Adrenal gland (tissue), 12 donors: ENCODE measurements around the gene PTCD1. TPM values are rescaled to one million over a fixed set of nuclear protein-coding genes. Genes with fewer than 3 reads are reported as not detected.
A peak's percentile ranks its signal among the peaks of the same experiment; 100 is the strongest.
"Not testable (repeated sequence)": the region's sequence is repeated elsewhere in the genome, so short reads cannot be mapped to it uniquely, and the experiment has no call there.

ENCODE experiments used
- DNase-seq, 7 donors: peaks; one replicate each; pipeline ENCODE4 v3.0.0-alpha.2; 2019 to 2020
- H3K27ac ChIP-seq, 5 donors: fragments of 200-600 bp; sonication (generic) in 4 of 5; 1 replicate in 3 of 5; 2 replicates in 2 of 5; pipeline versions ENCODE4 v1.5.1 to v1.8.0; 2016 to 2020; ENCODE audit warnings: mild to moderate bottlenecking in 1 of 5
- H3K27me3 ChIP-seq: fragments of 200-600 bp; 2 replicates; pipeline ENCODE4 v1.8.0; 2021
- H3K36me3 ChIP-seq, 2 donors: fragments of 200-600 bp; replicated peaks in 1 of 2; 1 replicate in 1 of 2; 2 replicates in 1 of 2; pipeline versions ENCODE4 v1.5.1 to v1.8.0; 2018 to 2022
- H3K4me1 ChIP-seq, 2 donors: fragments of 200-600 bp; replicated peaks in 1 of 2; 1 replicate in 1 of 2; 2 replicates in 1 of 2; pipeline versions ENCODE4 v1.5.1 to v1.8.0; 2018 to 2021
- H3K4me3 ChIP-seq, 4 donors: fragments of 200-600 bp; sonication (generic) in 3 of 4; one replicate each; pipeline ENCODE4 v1.5.1; 2016 to 2018
- H3K9me3 ChIP-seq, 3 donors: fragments of 200-600 bp; sonication (generic) in 1 of 3; replicated peaks in 1 of 3; 1 replicate in 2 of 3; 2 replicates in 1 of 3; pipeline versions ENCODE4 v1.5.1 to v1.8.0; 2016 to 2021
- POLR2A ChIP-seq, 2 donors: fragments of 450-650 bp; IDR thresholded peaks; one replicate each; pipeline ENCODE4 v1.6.1; 2017; ENCODE audit warnings: antibody characterized with exemption in 2 of 2, mild to moderate bottlenecking in 2 of 2, moderate library complexity in 1 of 2
- WGBS, 4 donors: extraction: QIAGEN DNeasy Blood & Tissue Kit in 2 of 4; methylation state at CpG; one replicate each; pipeline versions ENCODE4 v1.1.5 to v1.1.7; 2013 to 2017; 5-methylcytosine and 5-hydroxymethylcytosine counted together
- intact Hi-C, 2 donors: fragments of 100-400 bp; cut with DNase I; formaldehyde crosslinking; loops; one replicate each; pipeline versions ENCODE4 v1.14.1 to v1.15.0; 2022 to 2023
- polyA plus RNA-seq, 3 donors: library from polyadenylated mRNA; stranded (reverse); fragments of 200-250 nt in 2 of 3; fragments of 350-450 nt in 1 of 3; fragmentation: Illumina TruSeq in 1 of 3; extraction: RNeasy Lipid Tissue Mini Kit (QIAGEN cat#74804) in 1 of 3; gene quantifications; one replicate each; pipeline ENCODE4 v1.2.3, GENCODE V29; 2013 to 2014
- total RNA-seq, 9 donors: library from RNA; depleted of rRNA in 4 of 9; stranded (reverse); fragments of >200 nt in 4 of 9; fragments of 120-200 nt in 1 of 9; fragmentation: NEBNext Ultra II Directional in 1 of 9; extraction: Animal tissue kit (Norgen Biotek cat#: 25700) in 1 of 9; gene quantifications; one replicate each; pipeline versions ENCODE4 v1.1.0 to v1.2.4, GENCODE V29; 2013 to 2023
- TF ChIP-seq, protein P1 (sequence below), 6 experiments: fragments of 450-650 bp in 4 of 6; fragments of 200-600 bp in 2 of 6; sonication (generic) in 1 of 6; IDR thresholded peaks; 1 replicate in 5 of 6; 2 replicates in 1 of 6; pipeline versions ENCODE4 v1.5.1 to v1.8.0; 2016 to 2021; ENCODE audit warnings: antibody characterized with exemption in 6 of 6, mild to moderate bottlenecking in 2 of 6, moderate library complexity in 1 of 6
- donor health status: healthy with polysubstance abuse.
- donor health status: Bipolar disorder and iron deficiency.
- donor health status: DM: yes; HTN: yes; CAD: no.
- donor health status: DM: no; HTN: no; CAD: no.
- donor health status: DM: no; HTN: no; CAD: no.
- donor health status: DM: yes; HTN: yes; CAD: no.

The PTCD1 gene
- total and polyA plus RNA-seq, 12 donors: 2.5 to 9.2 (median 6.0) TPM

- intact Hi-C loops: no loop called here
- Histone ChIP-seq H3K9me3 (no peaks in the 10 kb centered on the region), H3K36me3 (peaks cover 0 to 54% of the 10 kb centered on the region in 2 donors), H3K4me3 (no peak overlapping the region), H3K27ac (no peak overlapping the region), H3K27me3 (no peaks in the 10 kb centered on the region), H3K4me1 (no peaks in the 10 kb centered on the region)
- 88 to 93% (median 91%) methylated on average over 4 of the region's 4 CpGs for WGBS, 4 donors
- no peak for DNase-seq
- TF ChIP-seq, protein P1, sequence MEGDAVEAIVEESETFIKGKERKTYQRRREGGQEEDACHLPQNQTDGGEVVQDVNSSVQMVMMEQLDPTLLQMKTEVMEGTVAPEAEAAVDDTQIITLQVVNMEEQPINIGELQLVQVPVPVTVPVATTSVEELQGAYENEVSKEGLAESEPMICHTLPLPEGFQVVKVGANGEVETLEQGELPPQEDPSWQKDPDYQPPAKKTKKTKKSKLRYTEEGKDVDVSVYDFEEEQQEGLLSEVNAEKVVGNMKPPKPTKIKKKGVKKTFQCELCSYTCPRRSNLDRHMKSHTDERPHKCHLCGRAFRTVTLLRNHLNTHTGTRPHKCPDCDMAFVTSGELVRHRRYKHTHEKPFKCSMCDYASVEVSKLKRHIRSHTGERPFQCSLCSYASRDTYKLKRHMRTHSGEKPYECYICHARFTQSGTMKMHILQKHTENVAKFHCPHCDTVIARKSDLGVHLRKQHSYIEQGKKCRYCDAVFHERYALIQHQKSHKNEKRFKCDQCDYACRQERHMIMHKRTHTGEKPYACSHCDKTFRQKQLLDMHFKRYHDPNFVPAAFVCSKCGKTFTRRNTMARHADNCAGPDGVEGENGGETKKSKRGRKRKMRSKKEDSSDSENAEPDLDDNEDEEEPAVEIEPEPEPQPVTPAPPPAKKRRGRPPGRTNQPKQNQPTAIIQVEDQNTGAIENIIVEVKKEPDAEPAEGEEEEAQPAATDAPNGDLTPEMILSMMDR (IDR thresholded peaks at IDR 0.05): no peak
- no peak for TF ChIP-seq POLR2A (IDR thresholded peaks at IDR 0.05)
These were observed 7.5 kb upstream of the PTCD1 start for GRCh38 chr7:99446096-99446495.

GRCh38 chr7:99440195-99440594 is 1.6 kb upstream of the PTCD1 start:
- H3K36me3 ChIP-seq: peaks cover 0 to 8% of the 10 kb centered on the region in 2 donors
- H3K4me3 ChIP-seq: peak overlapping the region in 1 of 4 donors; percentile 84
- no peak overlapping the region for H3K27ac ChIP-seq
- intact Hi-C loops: no loop called here
- no peaks in the 10 kb centered on the region for H3K27me3 ChIP-seq
- no peak for TF ChIP-seq POLR2A (IDR thresholded peaks at IDR 0.05)
- TF ChIP-seq, protein P1 (IDR thresholded peaks at IDR 0.05): no peak
- no peaks in the 10 kb centered on the region for H3K9me3 ChIP-seq
- H3K4me1 ChIP-seq: peaks cover 15% of the 10 kb centered on the region in 2 donors
- DNase-seq: no peak
- 76 to 85% (median 84%) methylated on average over 6 to 9 of the region's 9 CpGs for whole genome bisulfite sequencing, 4 donors

- Histone ChIP-seq H3K9me3 (no peaks in the 10 kb centered on the region), H3K27ac (peak overlapping the region in 4 of 5 donors; percentile 54 to 86 (median 72)), H3K27me3 (no peaks in the 10 kb centered on the region), H3K36me3 (peaks cover 0 to 19% of the 10 kb centered on the region in 2 donors), H3K4me3 (peak overlapping the region in 3 of 4 donors; percentile 37 to 84 (median 47)), H3K4me1 (peaks cover 15% of the 10 kb centered on the region in 2 donors)
- WGBS, 4 donors: 17 to 22% (median 19%) methylated on average over 16 to 20 of the region's 20 CpGs
- intact Hi-C loops: no loop called here
- DNase-seq: no peak
- TF ChIP-seq POLR2A (IDR thresholded peaks at IDR 0.05): no peak
- TF ChIP-seq, protein P1 (IDR thresholded peaks at IDR 0.05): no peak
These were observed 539 bp downstream of the PTCD1 start for GRCh38 chr7:99437946-99438572.

- H3K4me3 ChIP-seq: no peak overlapping the region
- peaks cover 5 to 6% of the 10 kb centered on the region in 2 donors for H3K4me1 ChIP-seq
- H3K36me3 ChIP-seq: peaks cover 0 to 65% of the 10 kb centered on the region in 2 donors
- WGBS, 4 donors: 95 to 100% (median 97%) methylated on average over 3 to 9 of the region's 9 CpGs
- H3K9me3 ChIP-seq: no peaks in the 10 kb centered on the region
- H3K27ac ChIP-seq: no peak overlapping the region
- TF ChIP-seq, protein P1 (IDR thresholded peaks at IDR 0.05): no peak
- no peak for TF ChIP-seq POLR2A (IDR thresholded peaks at IDR 0.05)
- DNase-seq: no peak
- intact Hi-C loops: no loop called here
- H3K27me3 ChIP-seq: no peaks in the 10 kb centered on the region
These were observed 5.4 kb downstream of the PTCD1 start for GRCh38 chr7:99433158-99433557.

DNA sequence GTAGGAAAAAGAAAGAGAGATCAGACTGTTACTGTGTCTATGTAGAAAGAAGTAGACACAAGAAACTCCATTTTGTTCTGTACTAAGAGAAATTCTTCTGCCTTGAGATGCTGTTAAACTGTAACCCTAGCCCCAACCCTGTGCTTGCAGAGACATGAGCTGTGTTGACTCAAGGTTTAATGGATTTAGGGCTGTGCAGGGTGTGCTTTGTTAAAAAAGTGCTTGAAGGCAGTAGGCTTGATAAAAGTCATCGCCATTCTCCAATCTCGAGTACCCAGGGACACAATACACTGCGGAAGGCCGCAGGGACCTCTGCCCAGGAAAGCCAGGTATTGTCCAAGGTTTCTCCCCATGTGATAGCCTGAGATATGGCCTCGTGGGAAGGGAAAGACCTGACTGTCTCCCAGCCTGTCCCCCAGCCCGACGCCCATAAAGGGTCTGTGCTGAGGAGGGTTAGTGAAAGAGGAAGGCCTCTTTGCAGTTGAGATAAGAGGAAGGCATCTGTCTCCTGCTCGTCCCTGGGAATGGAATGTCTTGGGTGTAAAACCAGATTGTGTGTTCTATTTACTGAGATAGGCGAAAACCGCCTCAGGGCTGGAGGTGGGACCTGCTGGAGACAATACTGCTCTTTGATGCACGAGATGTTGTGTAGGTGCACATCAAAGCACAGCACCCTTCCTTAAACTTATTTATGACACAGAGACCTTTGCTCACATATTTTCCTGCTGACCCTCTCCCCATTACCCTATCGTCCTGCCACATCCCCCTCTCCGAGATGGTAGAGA is 6.7 kb downstream of the PTCD1 start:
- H3K9me3 ChIP-seq, H3K4me3 ChIP-seq, H3K4me1 ChIP-seq, H3K27me3 ChIP-seq, DNase-seq, intact Hi-C loops, H3K27ac ChIP-seq: not testable (repeated sequence)
- 85 to 92% (median 86%) methylated on average over 8 to 13 of the region's 13 CpGs for WGBS, 4 donors
- peaks cover 0 to 67% of the 10 kb centered on the region in 2 donors for H3K36me3 ChIP-seq
